ENCODE data around the gene GHITM.

Gene GHITM

GRCh38 chr10:84201244-84201606, 61.9 kb downstream of the GHITM start:
- no peak for DNase-seq

- no peak for DNase-seq
These were observed 62.4 kb downstream of the GHITM start for GRCh38 chr10:84201682-84202081.

GRCh38 chr10:84202349-84202748, 63.0 kb downstream of the GHITM start:
- DNase-seq, result no peak

Data from NCI-H524 (cell line).